SH-SY5Y (cell line): ENCODE measurements around the gene ZC3H18.

Experiments
- GATA2 ChIP-seq: IDR thresholded peaks from 2 replicates; pipeline ENCODE4 v1.6.1; 2011; ENCODE audit warnings: mild to moderate bottlenecking, low read depth, low read length
- GATA3 ChIP-seq: IDR thresholded peaks from 2 replicates; pipeline ENCODE4 v1.6.1; 2011; ENCODE audit warnings: low read depth, mild to moderate bottlenecking, low read length, moderate library complexity

The ZC3H18 gene

GRCh38 chr16:88608076-88608475 lies 37.9 kb downstream of the ZC3H18 start:
- TF ChIP-seq GATA2 (no peak), GATA3 (no peak)

DNA sequence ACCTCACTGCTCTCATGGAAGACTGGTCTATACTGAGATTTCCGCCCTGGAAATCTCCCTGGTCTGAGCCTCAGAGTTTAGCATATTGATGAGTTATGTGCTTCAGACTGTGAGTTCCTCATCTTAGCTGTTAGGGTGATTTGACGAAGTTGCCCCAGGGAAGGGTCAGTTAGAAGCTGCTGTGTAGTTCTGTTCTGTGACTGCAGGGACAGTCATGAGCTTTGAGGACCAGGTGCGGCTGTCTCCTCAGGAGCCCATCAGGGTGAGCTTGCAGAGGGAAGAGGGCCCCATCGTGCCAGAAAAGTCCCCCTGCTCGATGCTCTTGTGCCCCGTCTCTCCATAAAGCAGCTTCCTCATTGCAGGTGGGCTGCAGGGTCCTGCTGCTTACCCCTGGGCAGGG lies 39.9 kb downstream of the ZC3H18 start:
- TF ChIP-seq GATA2: no peak

- TF ChIP-seq GATA2 (no peak), GATA3 (no peak)
These were observed 41.0 kb downstream of the ZC3H18 start for GRCh38 chr16:88610909-88611812.

DNA sequence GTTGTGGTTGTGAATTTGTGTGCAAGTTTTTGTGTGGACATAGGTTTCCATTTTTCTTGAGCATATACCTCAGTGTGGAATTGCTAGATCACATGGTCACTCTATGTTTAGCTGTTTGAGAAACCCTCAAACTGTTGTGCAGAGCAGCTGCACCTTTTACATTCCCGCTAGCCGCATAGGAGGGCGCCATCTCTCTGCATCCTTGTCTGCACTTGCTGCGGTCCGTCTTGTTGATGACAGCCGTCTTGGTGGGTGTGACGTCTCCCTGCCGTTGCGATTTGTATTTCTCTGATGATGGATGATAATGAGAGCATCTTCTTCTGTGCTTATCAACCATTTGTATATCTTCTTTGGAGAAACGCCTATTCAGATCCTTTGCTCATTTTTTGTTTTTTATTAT lies 43.1 kb downstream of the ZC3H18 start:
- TF ChIP-seq GATA2 (no peak), GATA3 (no peak)

DNA sequence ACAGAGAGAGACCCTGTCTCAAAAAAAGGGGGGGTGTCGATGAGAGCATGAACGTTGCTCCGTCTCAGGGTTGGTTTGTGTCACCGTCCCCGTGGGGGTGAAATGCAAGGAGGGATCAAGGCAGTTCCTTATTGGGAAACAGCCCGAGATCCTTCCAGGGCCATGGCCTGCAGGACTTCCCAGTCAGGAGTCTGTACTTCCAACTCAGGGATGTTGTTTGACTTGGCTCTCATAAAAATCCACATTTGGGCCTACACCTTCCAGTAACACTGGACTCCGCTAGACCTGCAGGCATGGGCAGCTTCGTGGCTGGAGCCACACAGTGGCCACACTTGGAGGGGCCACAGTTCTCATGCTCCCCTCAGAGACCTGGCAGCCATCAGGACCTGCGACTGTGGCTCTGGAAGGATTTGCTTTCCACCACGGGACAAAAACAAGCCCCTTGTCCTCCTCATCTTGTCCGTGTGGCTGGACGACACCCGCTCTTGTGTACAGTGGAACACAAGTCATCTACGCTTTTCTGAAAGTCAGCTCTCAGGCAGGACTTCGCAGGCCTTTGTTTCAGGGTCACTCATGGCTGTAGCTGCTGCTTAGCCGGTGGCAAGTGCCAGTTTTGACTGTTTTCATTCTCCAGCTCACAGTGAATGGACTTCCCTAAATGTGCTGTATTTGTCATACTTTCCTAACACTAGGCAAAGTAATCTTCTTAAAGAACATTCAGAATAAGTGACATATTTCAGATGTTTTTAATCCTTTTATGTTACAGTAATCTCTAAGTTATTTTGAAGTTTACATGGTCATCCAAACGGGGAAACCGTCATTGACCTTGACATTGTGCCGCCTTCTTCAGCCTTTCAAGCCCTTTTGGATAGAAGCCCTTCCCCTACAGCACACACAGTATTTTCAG lies 44.0 kb downstream of the ZC3H18 start:
- TF ChIP-seq GATA3 (no peak), GATA2 (no peak)

DNA sequence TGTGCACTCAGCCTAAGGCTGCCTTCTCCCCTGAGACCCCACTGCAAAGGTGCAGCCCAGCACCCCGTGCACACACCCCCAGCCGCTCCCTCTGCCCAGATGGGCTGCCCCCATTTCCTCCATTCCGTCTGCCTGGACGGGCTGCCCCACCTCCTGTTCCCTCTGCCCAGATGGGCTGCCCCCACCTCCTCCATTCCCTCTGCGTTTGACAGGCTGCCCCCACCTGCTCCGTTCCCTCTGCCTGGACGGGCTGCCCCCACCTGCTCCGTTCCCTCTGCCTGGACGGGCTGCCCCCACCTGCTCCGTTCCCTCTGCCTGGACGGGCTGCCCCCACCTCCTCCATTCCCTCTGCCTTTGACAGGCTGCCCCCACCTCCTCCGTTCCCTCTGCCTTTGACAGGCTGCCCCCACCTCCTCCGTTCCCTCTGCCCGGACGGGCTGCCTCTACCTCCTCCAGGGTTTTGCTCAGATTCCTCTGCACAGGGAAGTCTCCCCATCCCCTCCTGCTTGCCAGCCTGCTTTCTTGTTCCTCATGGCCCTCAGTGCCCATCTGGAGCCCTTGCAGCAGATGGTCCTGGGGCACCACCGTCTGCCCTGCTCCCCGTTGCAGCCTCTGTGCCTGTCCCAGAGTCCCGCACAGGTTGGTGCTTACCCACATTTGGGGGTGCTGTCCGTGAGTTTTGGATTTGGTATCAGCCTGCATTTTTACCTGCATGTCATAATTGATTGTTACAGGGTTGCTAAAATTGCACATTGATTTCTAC lies 44.8 kb downstream of the ZC3H18 start:
- TF ChIP-seq GATA3: no peak
- no peak for TF ChIP-seq GATA2

GRCh38 chr16:88616320-88616719 lies 46.1 kb downstream of the ZC3H18 start:
- TF ChIP-seq GATA3 (no peak), GATA2 (no peak)

DNA sequence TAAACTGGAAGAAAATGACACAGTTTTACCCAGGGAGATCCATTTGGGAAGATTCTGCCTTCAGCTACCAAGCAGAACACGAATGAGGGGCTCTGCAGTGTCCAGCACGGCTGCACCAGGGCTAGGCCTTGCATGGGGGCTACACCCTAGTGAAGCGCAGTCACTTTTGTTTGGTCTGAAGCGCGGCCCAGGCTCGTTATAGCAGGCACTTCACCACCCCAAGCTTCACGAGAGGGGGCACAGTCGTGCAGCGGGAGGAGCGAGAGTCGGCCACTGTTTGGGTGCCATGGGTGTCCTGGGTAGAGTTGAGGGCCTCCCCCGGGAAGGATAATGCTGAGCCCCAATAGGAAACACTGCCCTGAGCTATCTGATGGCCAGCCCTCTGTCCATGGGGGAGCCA lies 46.5 kb downstream of the ZC3H18 start:
- no peak for TF ChIP-seq GATA2
- TF ChIP-seq GATA3: no peak

DNA sequence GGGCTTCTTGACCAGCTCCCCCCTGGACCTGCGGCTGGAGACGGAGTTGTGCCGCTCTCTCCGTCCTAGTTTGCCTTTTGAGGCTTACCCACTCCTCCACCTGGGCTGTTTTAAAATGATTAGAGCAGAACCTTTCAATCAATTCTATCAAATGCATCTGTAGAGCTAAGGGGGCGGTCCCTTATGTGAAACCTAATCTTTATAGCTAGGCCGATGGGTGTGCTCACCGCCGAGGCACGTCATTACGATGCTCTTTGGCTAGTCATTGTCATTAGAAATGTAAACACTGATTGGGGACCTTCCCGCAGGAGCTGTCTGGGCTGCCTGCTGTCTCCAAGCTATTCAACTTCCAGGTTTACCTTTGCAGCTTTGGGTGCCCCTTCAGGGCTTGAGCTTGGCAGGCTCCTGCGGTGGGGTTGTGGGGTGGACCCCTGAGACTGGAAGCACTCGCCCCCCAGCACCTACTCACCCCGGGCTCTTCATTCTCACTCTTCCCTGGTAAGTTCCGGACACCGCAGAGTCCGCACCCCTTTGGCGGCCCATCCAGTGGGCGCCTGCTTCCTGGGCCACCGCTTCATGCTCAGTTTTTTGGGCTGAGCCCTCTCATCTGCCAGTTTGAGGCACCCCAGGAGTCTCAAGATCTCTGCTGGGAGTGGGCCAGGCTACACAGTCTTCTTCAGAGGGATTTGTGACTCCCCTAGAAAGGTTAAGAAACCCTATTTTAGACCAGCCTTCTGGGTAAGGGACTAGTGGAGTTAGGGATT lies 47.2 kb downstream of the ZC3H18 start:
- no peak for TF ChIP-seq GATA2
- no peak for TF ChIP-seq GATA3

DNA sequence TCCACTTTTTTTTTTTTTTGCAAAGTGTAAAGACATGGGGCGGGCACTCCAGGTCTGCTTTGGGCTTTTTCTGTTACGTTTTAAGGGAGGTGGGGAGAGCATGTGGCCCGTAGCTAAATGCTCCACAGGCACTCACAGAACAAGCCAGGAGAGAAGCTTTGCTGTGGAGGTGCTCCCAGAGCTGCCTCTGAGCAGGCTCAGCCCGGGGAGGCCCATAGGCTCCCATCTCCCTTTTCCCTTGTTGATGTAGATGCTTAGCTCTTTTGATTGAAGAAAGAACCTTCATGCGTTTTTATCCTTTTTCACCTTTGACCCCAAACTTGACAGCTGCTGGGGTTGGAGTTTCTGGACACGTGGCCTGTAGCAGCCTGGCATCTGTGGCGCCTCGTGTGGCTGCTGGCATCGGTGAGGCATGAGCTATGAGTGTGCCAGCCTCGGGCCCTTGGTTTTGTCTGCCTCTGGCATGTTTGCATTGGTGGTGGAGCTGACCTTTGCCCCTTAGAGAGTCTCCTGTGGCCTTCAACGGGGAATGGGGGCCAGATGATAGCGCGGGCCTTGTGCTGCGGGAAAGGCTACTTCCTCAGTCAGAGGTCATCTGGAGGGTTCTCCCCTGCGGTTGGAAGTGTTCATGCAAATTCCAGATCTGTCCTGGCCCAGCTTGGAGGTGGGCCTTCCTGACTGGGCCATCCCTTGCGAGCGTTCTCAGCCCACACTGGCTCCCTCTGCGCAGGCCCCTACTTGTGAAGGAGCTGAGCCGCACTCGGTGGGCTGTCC lies 48.2 kb downstream of the ZC3H18 start:
- TF ChIP-seq GATA3: no peak
- TF ChIP-seq GATA2: no peak

DNA sequence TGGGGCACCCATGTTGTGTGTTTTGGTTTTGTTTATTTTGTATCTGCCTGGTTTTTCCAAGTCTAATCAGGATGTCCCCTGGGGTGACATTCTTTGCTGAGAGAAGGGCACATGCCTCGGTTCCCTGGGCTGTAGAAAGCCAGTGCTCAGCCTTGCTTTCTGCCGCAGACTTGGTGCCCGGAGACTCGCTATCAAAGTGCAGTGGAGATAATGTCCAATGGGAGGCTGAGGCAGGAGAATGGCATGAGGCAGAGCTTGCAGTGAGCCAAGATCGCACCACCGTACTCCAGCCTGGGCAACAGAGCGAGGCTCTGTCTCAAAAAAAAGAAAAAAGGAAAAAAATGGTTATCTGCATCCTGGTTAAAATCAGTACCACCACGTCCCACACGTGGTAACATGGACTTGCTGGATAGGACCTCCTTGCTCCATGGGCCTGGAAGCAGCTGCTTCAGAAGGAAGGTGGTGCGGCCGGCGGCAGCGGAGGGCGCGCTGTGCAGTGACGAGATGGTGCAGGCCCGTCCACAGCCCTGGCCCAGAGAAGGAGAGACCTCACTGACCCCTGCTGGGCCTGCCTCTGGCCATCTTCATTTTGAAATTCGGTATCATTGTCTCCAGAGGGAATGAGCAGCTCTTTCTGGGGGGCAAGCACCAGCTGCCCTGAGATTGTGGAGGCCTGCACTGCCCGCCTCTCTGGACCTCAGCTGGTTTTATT lies 48.9 kb downstream of the ZC3H18 start:
- TF ChIP-seq GATA2 (no peak), GATA3 (no peak)
